Keratinocyte (primary cell): ENCODE measurements around the gene HEPN1. TPM values are rescaled to one million over a fixed set of nuclear protein-coding genes. Genes with fewer than 3 reads are reported as not detected.
A peak's percentile ranks its signal among the peaks of the same experiment; 100 is the strongest.
"Not testable (repeated sequence)": the region's sequence is repeated elsewhere in the genome, so short reads cannot be mapped to it uniquely, and the experiment has no call there.

Source experiments
- DNase-seq: peaks from one replicate; pipeline ENCODE4 v3.0.0-alpha.2; 2011; ENCODE audit warnings: low read depth, missing footprints, low spot score
- FAIRE-seq: peaks from 2 replicates; lab custom pipeline; 2011; peaks lifted over from hg19 to GRCh38; lab: Jason Lieb, UNC
- H2AFZ ChIP-seq: 2 replicates; pipeline ENCODE4 v1.6.0; 2012; ENCODE audit warnings: low read length, control low read depth, inconsistent platforms; ENCODE audit not compliant: control insufficient read depth
- H3K27ac ChIP-seq: 2 replicates; pipeline ENCODE4 v1.5.1; 2011; ENCODE audit warnings: low read length; ENCODE audit not compliant: control insufficient read depth, insufficient read depth
- H3K27me3 ChIP-seq: 3 replicates; pipeline ENCODE4 v1.6.0; 2011; ENCODE audit warnings: low read length; ENCODE audit not compliant: control insufficient read depth, insufficient read depth; ENCODE audit errors: extremely low read depth
- H3K36me3 ChIP-seq, 2 experiments: 2 replicates in 1 of 2; 3 replicates in 1 of 2; pipeline ENCODE4 v1.5.1; 2011; ENCODE audit warnings: low read length in 2 of 2, mild to moderate bottlenecking in 1 of 2; ENCODE audit not compliant: control insufficient read depth in 2 of 2, insufficient read depth in 2 of 2; ENCODE audit errors: extremely low read depth in 1 of 2
- H3K4me1 ChIP-seq: 3 replicates; pipeline ENCODE4 v1.5.1; 2011; ENCODE audit warnings: low read length; ENCODE audit not compliant: control insufficient read depth, insufficient read depth; ENCODE audit errors: extremely low read depth
- H3K4me2 ChIP-seq: 3 replicates; pipeline ENCODE4 v1.6.0; 2011; ENCODE audit warnings: low read depth, low read length; ENCODE audit not compliant: control insufficient read depth, insufficient read depth; ENCODE audit errors: extremely low read depth
- H3K4me3 ChIP-seq, 3 experiments: fragments of 200-600 bp in 1 of 3; sonication (generic) in 1 of 3; 2 replicates in 2 of 3; 3 replicates in 1 of 3; pipeline ENCODE4 v1.5.1; 2011 to 2016; ENCODE audit warnings: low read length in 3 of 3, mild to moderate bottlenecking in 3 of 3, control low read depth in 2 of 3, inconsistent platforms in 1 of 3, low read depth in 1 of 3, mixed read lengths in 1 of 3, mixed run types in 1 of 3, moderate library complexity in 1 of 3; ENCODE audit not compliant: control insufficient read depth in 2 of 3, insufficient read depth in 2 of 3; ENCODE audit errors: extremely low read depth in 1 of 3
- H3K79me2 ChIP-seq: 2 replicates; pipeline ENCODE4 v1.6.0; 2012; ENCODE audit warnings: low read length; ENCODE audit not compliant: control insufficient read depth, insufficient read depth
- H3K9ac ChIP-seq: 3 replicates; pipeline ENCODE4 v1.6.0; 2011; ENCODE audit warnings: low read length; ENCODE audit not compliant: control insufficient read depth, insufficient read depth; ENCODE audit errors: extremely low read depth
- H3K9me1 ChIP-seq: 3 replicates; pipeline ENCODE4 v1.6.0; 2011; ENCODE audit warnings: low read length; ENCODE audit not compliant: control insufficient read depth, insufficient read depth; ENCODE audit errors: extremely low read depth
- H3K9me3 ChIP-seq: 2 replicates; pipeline ENCODE4 v1.5.1; 2012; ENCODE audit warnings: low read depth, low read length; ENCODE audit not compliant: control insufficient read depth
- H4K20me1 ChIP-seq: 3 replicates; pipeline ENCODE4 v1.6.0; 2011; ENCODE audit warnings: low read length; ENCODE audit not compliant: control insufficient read depth, insufficient read depth; ENCODE audit errors: extremely low read depth
- EZH2 ChIP-seq: IDR thresholded peaks from one replicate; pipeline ENCODE4 v1.6.1; 2012; ENCODE audit warnings: inconsistent platforms, mild to moderate bottlenecking, low read length, moderate library complexity
- dilution Hi-C: fragments of 300-500 bp; cut with MboI; formaldehyde crosslinking; loops from one replicate; pipeline ENCODE4 v1.7.0; 2020; ENCODE audit warnings: low sequenced_read_pairs; ENCODE audit not compliant: extremely low pct_ligation_motif_present
- polyA plus RNA-seq, 5 experiments: library from polyadenylated mRNA; depleted of rRNA in 3 of 5; stranded (reverse) in 3 of 5; stranded (forward) in 1 of 5; unstranded in 1 of 5; fragments of >200 nt; gene quantifications; 1 replicate in 1 of 5; 2 replicates in 3 of 5; 3 replicates in 1 of 5; pipeline versions ENCODE4 v1.2.1 to v1.2.3, GENCODE V29; 2011 to 2012; ENCODE audit warnings: missing spikeins in 2 of 5, low read depth in 1 of 5, low replicate concordance in 1 of 5
- TF ChIP-seq, protein P1 (sequence below), 3 experiments: IDR thresholded peaks in 1 of 3; conservative IDR thresholded peaks in 1 of 3; optimal IDR thresholded peaks in 1 of 3; 2 replicates in 2 of 3; 3 replicates in 1 of 3; pipeline versions ENCODE3 to v1.5.1; 2011; ENCODE audit warnings: low read length in 3 of 3, mild to moderate bottlenecking in 3 of 3, moderate library complexity in 2 of 3, control low read depth in 1 of 3, inconsistent platforms in 1 of 3; ENCODE audit not compliant: insufficient read depth in 2 of 3; ENCODE audit errors: extremely low read depth in 1 of 3

HEPN1 gene
- polyA plus RNA-seq, 1 donor (not counting 4 experiments of a cell fraction or from before 2014, with no cell fraction given): not detected

DNA sequence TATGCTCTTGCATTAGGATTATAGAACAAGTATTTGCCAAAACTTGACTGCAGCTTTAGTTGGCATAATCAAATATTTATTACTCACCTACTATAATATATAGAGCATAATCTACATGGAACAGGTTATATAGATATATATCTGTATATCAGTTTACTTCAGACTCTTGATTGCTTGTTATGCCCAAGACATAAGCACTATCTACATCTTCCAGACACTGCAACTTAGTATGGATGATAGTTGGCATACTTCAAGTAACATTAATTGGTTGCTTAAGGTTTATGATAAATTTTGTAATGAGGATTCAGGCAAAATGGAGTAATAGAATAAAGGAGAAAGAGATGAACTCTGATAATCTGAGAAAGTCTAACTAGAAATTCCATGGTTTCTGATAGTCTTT, 36.0 kb downstream of the HEPN1 start:
- Histone ChIP-seq H3K9ac (no peak overlapping the region), H3K79me2 (no peaks in the 10 kb centered on the region), H3K4me3 (peak overlapping the region in 1 of 3 experiments; percentile 89), H3K36me3 (no peaks in the 10 kb centered on the region), H3K27me3 (no peaks in the 10 kb centered on the region), H3K4me2 (peak overlapping the region; percentile 97), H3K9me3 (no peaks in the 10 kb centered on the region), H3K27ac (no peak overlapping the region), H2AFZ (no peak overlapping the region), H4K20me1 (no peaks in the 10 kb centered on the region), H3K4me1 (peaks cover 9% of the 10 kb centered on the region), H3K9me1 (no peaks in the 10 kb centered on the region)
- no peak for DNase-seq
- FAIRE-seq: no peak
- TF ChIP-seq, protein P1, sequence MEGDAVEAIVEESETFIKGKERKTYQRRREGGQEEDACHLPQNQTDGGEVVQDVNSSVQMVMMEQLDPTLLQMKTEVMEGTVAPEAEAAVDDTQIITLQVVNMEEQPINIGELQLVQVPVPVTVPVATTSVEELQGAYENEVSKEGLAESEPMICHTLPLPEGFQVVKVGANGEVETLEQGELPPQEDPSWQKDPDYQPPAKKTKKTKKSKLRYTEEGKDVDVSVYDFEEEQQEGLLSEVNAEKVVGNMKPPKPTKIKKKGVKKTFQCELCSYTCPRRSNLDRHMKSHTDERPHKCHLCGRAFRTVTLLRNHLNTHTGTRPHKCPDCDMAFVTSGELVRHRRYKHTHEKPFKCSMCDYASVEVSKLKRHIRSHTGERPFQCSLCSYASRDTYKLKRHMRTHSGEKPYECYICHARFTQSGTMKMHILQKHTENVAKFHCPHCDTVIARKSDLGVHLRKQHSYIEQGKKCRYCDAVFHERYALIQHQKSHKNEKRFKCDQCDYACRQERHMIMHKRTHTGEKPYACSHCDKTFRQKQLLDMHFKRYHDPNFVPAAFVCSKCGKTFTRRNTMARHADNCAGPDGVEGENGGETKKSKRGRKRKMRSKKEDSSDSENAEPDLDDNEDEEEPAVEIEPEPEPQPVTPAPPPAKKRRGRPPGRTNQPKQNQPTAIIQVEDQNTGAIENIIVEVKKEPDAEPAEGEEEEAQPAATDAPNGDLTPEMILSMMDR (optimal IDR thresholded peaks at IDR 0.05 in 1 of 3, IDR thresholded peaks at IDR 0.05 in 1 of 3, conservative IDR thresholded peaks at IDR 0.05 in 1 of 3; ENCODE audit: extremely low read depth in 1 of 3, insufficient read depth in 2 of 3, low read length in 3 of 3): no peak
- TF ChIP-seq EZH2: no peak
- dilution Hi-C loops: no loop called here

DNA sequence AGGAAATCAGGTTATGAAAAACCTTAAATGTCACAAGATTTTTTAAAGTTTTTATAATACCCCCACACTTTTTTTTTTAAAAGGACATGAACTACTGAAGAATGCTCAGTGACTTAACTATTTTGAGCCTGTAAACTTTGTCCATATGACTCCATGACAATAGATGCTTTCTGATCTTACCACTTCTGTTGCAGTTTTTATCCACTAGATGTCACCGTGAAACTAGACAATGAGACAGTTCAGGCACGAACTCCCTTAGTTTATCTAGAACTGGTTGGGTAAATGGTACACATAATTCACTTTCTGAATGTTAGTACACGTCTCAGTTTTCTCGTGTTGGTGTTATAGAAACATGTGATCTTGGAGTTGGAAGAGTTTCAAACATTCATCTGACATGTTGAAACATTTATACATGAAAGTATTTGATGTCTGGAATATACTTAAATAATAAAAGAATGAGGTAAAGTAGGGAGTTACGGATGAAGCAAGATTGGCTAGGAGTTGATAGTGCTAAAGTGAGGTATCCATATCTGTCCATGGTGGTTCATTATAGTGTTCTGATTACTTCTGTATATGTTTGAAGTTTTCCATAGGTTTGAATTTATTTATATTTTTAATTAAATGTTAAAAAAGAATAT, 43.0 kb downstream of the HEPN1 start:
- Histone ChIP-seq H3K9ac (no peak overlapping the region), H4K20me1 (no peaks in the 10 kb centered on the region), H3K79me2 (no peaks in the 10 kb centered on the region), H3K4me2 (no peak overlapping the region), H3K36me3 (no peaks in the 10 kb centered on the region), H3K9me1 (no peaks in the 10 kb centered on the region), H3K4me3 (no peak overlapping the region), H3K27me3 (no peaks in the 10 kb centered on the region), H2AFZ (no peak overlapping the region), H3K4me1 (no peaks in the 10 kb centered on the region), H3K9me3 (no peaks in the 10 kb centered on the region), H3K27ac (no peak overlapping the region)
- dilution Hi-C loops: no loop called here
- DNase-seq (peak; percentile 25), FAIRE-seq (peak; percentile 86)
- TF ChIP-seq EZH2: no peak
- TF ChIP-seq, protein P1 (optimal IDR thresholded peaks at IDR 0.05 in 1 of 3, IDR thresholded peaks at IDR 0.05 in 1 of 3, conservative IDR thresholded peaks at IDR 0.05 in 1 of 3; ENCODE audit: extremely low read depth in 1 of 3, insufficient read depth in 2 of 3, low read length in 3 of 3): peak; percentile 48 to 73 (median 53)

DNA sequence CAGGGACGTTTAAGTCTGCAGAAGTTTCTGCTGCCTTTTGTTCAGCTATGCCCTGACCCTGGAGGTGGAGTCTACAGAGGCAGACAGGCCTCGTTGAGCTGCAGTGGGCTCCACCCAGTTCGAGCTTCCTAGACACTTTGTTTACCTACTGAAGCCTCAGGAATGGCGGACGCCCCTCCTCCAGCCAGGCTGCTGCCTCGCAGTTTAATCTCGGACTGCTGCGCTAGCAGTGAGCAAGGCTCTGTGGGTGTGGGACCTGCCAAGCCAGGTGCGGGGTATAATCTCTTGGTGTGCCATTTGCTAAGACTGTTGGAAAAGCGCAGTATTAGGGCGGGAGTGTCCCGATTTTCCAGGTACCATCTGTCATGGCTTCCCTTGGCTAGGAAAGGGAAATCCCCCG, 49.1 kb downstream of the HEPN1 start:
- H3K4me2 ChIP-seq, H4K20me1 ChIP-seq, DNase-seq, H3K4me1 ChIP-seq, H3K27ac ChIP-seq, H3K27me3 ChIP-seq, H3K4me3 ChIP-seq, H3K36me3 ChIP-seq, H3K9me1 ChIP-seq, H3K79me2 ChIP-seq, dilution Hi-C loops, H2AFZ ChIP-seq, H3K9ac ChIP-seq, FAIRE-seq, H3K9me3 ChIP-seq: not testable (repeated sequence)
